Activated T-cell treated with anti-CD3 and anti-CD28 coated beads for 48 hours (primary cell): ENCODE results near the gene PFDN2.

ENCODE experiments used
- DNase-seq: peaks from one replicate; pipeline ENCODE4 v3.0.0-alpha.2; 2020; ENCODE audit warnings: low read depth

PFDN2 gene

GRCh38 chr1:161099090-161099802, 18.6 kb downstream of the PFDN2 start:
- DNase-seq = no peak

GRCh38 chr1:161098210-161099068, 19.4 kb downstream of the PFDN2 start, which contains the start of gene KLHDC9:
KLHDC9 (plus strand) TSS chr1:161098361; CDS start chr1:161098536, 175 bp downstream.
- peak; percentile 74 for DNase-seq

- no peak for DNase-seq
These were observed 21.3 kb downstream of the PFDN2 start for GRCh38 chr1:161096530-161096929.

GRCh38 chr1:161096015-161096414, 21.8 kb downstream of the PFDN2 start:
- no peak for DNase-seq

- no peak for DNase-seq
These were observed 22.6 kb downstream of the PFDN2 start for GRCh38 chr1:161095230-161095629.

GRCh38 chr1:161094481-161094880, 23.4 kb downstream of the PFDN2 start:
- no peak for DNase-seq

- DNase-seq = peak; percentile 34
These were observed 25.2 kb downstream of the PFDN2 start for GRCh38 chr1:161092621-161093028.

GRCh38 chr1:161091796-161092507, 25.9 kb downstream of the PFDN2 start:
- DNase-seq = no peak

GRCh38 chr1:161091093-161091492, 26.7 kb downstream of the PFDN2 start:
- DNase-seq = no peak

GRCh38 chr1:161090617-161091016, 27.2 kb downstream of the PFDN2 start:
- no peak for DNase-seq

- DNase-seq = no peak
These were observed 27.9 kb downstream of the PFDN2 start for GRCh38 chr1:161089938-161090337.

- DNase-seq = no peak
These were observed 28.4 kb downstream of the PFDN2 start, which contains the start of gene NECTIN4 for GRCh38 chr1:161089251-161089924. NECTIN4 (minus strand) TSS chr1:161089558; CDS start chr1:161089296, 262 bp downstream.

- DNase-seq = no peak
These were observed 29.2 kb downstream of the PFDN2 start for GRCh38 chr1:161088587-161089110.

- no peak for DNase-seq
These were observed 31.4 kb downstream of the PFDN2 start for GRCh38 chr1:161086457-161086856.

GRCh38 chr1:161085165-161085564, 32.7 kb downstream of the PFDN2 start:
- DNase-seq = no peak

- DNase-seq = no peak
These were observed 33.2 kb downstream of the PFDN2 start for GRCh38 chr1:161084597-161084988.

GRCh38 chr1:161083748-161084596, 33.9 kb downstream of the PFDN2 start:
- no peak for DNase-seq

- no peak for DNase-seq
These were observed 34.7 kb downstream of the PFDN2 start for GRCh38 chr1:161082996-161083747.

- no peak for DNase-seq
These were observed 35.4 kb downstream of the PFDN2 start for GRCh38 chr1:161082483-161082882.

GRCh38 chr1:161081519-161081918, 36.3 kb downstream of the PFDN2 start:
- DNase-seq = no peak
